ENCODE results near the gene CACNA1G. TPM values are rescaled to one million over a fixed set of nuclear protein-coding genes. Genes with fewer than 3 reads are reported as not detected.

Gene CACNA1G
- total RNA-seq, 1 donor from 2014 or later = 1.6 TPM

DNA sequence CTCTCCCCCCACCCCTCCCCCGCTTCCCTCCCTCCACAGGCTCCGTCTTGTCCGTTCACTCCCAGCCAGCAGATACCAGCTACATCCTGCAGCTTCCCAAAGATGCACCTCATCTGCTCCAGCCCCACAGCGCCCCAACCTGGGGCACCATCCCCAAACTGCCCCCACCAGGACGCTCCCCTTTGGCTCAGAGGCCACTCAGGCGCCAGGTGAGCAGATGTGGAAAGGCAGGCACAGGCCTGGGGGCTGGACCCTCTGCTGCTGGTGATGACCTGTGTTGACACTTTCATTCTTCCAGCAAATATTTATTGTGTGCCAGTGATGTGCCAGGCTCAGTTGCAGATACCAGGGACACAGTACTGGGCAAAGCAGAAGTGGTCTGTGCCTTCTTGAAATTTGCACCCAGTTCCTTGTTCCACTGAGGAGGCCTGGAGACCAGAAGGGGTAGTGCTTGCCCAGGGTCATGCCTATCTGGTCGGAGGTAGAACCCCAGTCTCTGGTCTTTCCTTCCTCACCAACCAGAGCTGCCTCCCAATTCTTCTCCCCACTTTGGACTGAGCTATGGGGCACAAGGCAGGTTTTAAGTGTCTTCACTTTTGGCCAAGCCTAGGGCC, 63.9 kb downstream of the CACNA1G start:
- TF ChIP-seq EZH2 (IDR thresholded peaks at IDR 0.05) = no peak
- Mint-ChIP-seq H3K27me3 (ENCODE audit: insufficient read depth, low read depth) (peaks cover 10% of the 10 kb centered on the region), H3K36me3 (no peaks in the 10 kb centered on the region), H3K4me3 (no peak overlapping the region), H3K9me3 (no peaks in the 10 kb centered on the region), H3K27ac (no peak overlapping the region), H3K4me1 (peaks cover 69% of the 10 kb centered on the region)
- peaks cover 78% of the 10 kb centered on the region for H3K4me1 ChIP-seq
- H3K9ac ChIP-seq = no peak overlapping the region
- no peak for DNase-seq (ENCODE audit: low spot score)
- peaks cover 8% of the 10 kb centered on the region for H4K20me1 ChIP-seq (ENCODE audit: low read depth)
- H3K27me3 ChIP-seq = peaks cover 13% of the 10 kb centered on the region
- no peaks in the 10 kb centered on the region for H3K79me2 ChIP-seq (ENCODE audit: low read depth)
- H3K36me3 ChIP-seq = no peaks in the 10 kb centered on the region
- H3K9me3 ChIP-seq (ENCODE audit: low read depth) = no peaks in the 10 kb centered on the region
- no peak overlapping the region for H3K4me2 ChIP-seq
- H2AFZ ChIP-seq (replicated peaks) = no peak overlapping the region
- H3K27ac ChIP-seq = no peak overlapping the region
- peaks cover 52% of the 10 kb centered on the region for H3F3A ChIP-seq (ENCODE audit: low read depth)
- no peak overlapping the region for H3K4me3 ChIP-seq

- Histone ChIP-seq H3K4me1 (peaks cover 70% of the 10 kb centered on the region), H3K27ac (no peak overlapping the region), H4K20me1 (ENCODE audit: low read depth) (peaks cover 8% of the 10 kb centered on the region), H3K9me3 (ENCODE audit: low read depth) (no peaks in the 10 kb centered on the region), H3K4me2 (no peak overlapping the region), H2AFZ (replicated peaks) (no peak overlapping the region), H3K4me3 (no peak overlapping the region), H3K9ac (no peak overlapping the region), H3F3A (ENCODE audit: low read depth) (peaks cover 52% of the 10 kb centered on the region), H3K27me3 (peaks cover 13% of the 10 kb centered on the region), H3K79me2 (ENCODE audit: low read depth) (no peaks in the 10 kb centered on the region), H3K36me3 (no peaks in the 10 kb centered on the region)
- H3K27ac Mint-ChIP-seq = no peak overlapping the region
- no peak for TF ChIP-seq CTCF (IDR thresholded peaks at IDR 0.05)
- no peak for TF ChIP-seq EZH2 (IDR thresholded peaks at IDR 0.05)
- TF ChIP-seq EZH2phosphoT487 (IDR thresholded peaks at IDR 0.05) = no peak
- DNase-seq (ENCODE audit: low spot score) = no peak
- H3K4me1 Mint-ChIP-seq = peaks cover 65% of the 10 kb centered on the region
- H3K4me3 Mint-ChIP-seq = no peak overlapping the region
- H3K36me3 Mint-ChIP-seq = no peaks in the 10 kb centered on the region
- peaks cover 8% of the 10 kb centered on the region for H3K27me3 Mint-ChIP-seq (ENCODE audit: insufficient read depth, low read depth)
- H3K9me3 Mint-ChIP-seq = no peaks in the 10 kb centered on the region
Observed at GRCh38 chr17:50625032-50625871, 64.7 kb downstream of the CACNA1G start.

GRCh38 chr17:50626037-50626574, 65.6 kb downstream of the CACNA1G start:
- Mint-ChIP-seq H3K9me3 (no peaks in the 10 kb centered on the region), H3K4me1 (peaks cover 63% of the 10 kb centered on the region), H3K36me3 (no peaks in the 10 kb centered on the region), H3K27ac (no peak overlapping the region), H3K4me3 (no peak overlapping the region), H3K27me3 (ENCODE audit: insufficient read depth, low read depth) (peaks cover 11% of the 10 kb centered on the region)
- H3F3A ChIP-seq (ENCODE audit: low read depth) = peaks cover 44% of the 10 kb centered on the region
- no peaks in the 10 kb centered on the region for H3K79me2 ChIP-seq (ENCODE audit: low read depth)
- H3K9ac ChIP-seq = no peak overlapping the region
- H3K36me3 ChIP-seq = no peaks in the 10 kb centered on the region
- H3K27ac ChIP-seq = no peak overlapping the region
- H4K20me1 ChIP-seq (ENCODE audit: low read depth) = peaks cover 8% of the 10 kb centered on the region
- no peak overlapping the region for H2AFZ ChIP-seq (replicated peaks)
- peaks cover 16% of the 10 kb centered on the region for H3K27me3 ChIP-seq
- no peaks in the 10 kb centered on the region for H3K9me3 ChIP-seq (ENCODE audit: low read depth)
- peak; percentile 92 for DNase-seq (ENCODE audit: low spot score)
- no peak overlapping the region for H3K4me3 ChIP-seq
- H3K4me2 ChIP-seq = no peak overlapping the region
- TF ChIP-seq EZH2 (IDR thresholded peaks at IDR 0.05) (no peak), CTCF (IDR thresholded peaks at IDR 0.05) (peak; percentile 97), EZH2phosphoT487 (IDR thresholded peaks at IDR 0.05) (no peak)
- peaks cover 61% of the 10 kb centered on the region for H3K4me1 ChIP-seq
